Astrocyte (in vitro differentiated cells and primary cell): Measurements from ENCODE around the gene ENOX1. TPM values are rescaled to one million over a fixed set of nuclear protein-coding genes. Genes with fewer than 3 reads are reported as not detected.

Experiments used
- DNase-seq: peaks from one replicate; pipeline ENCODE4 v3.0.0-alpha.2; 2010; ENCODE audit warnings: low read depth
- FAIRE-seq: peaks from 2 replicates; lab custom pipeline; 2011; peaks lifted over from hg19 to GRCh38; lab: Jason Lieb, UNC
- H2AFZ ChIP-seq: 2 replicates; pipeline ENCODE4 v1.6.0; 2012; ENCODE audit warnings: low read depth, low read length, inconsistent platforms
- H3K27ac ChIP-seq: 2 replicates; pipeline ENCODE4 v1.5.1; 2011; ENCODE audit warnings: low read depth, low read length, inconsistent platforms
- H3K27me3 ChIP-seq: 2 replicates; pipeline ENCODE4 v1.6.0; 2011; ENCODE audit warnings: low read length, inconsistent platforms; ENCODE audit not compliant: insufficient read depth
- H3K36me3 ChIP-seq: 2 replicates; pipeline ENCODE4 v1.5.1; 2011; ENCODE audit warnings: low read length, inconsistent platforms; ENCODE audit not compliant: insufficient read depth
- H3K4me1 ChIP-seq: 2 replicates; pipeline ENCODE4 v1.5.1; 2011; ENCODE audit warnings: low read length, inconsistent platforms; ENCODE audit not compliant: insufficient read depth
- H3K4me2 ChIP-seq: 2 replicates; pipeline ENCODE4 v1.6.0; 2012; ENCODE audit warnings: low read length, inconsistent platforms
- H3K4me3 ChIP-seq: 2 replicates; pipeline ENCODE4 v1.5.1; 2011; ENCODE audit warnings: low read depth, mild to moderate bottlenecking, low read length, inconsistent platforms; ENCODE audit not compliant: insufficient read depth
- H3K79me2 ChIP-seq: 2 replicates; pipeline ENCODE4 v1.6.0; 2012; ENCODE audit warnings: mild to moderate bottlenecking, low read length, inconsistent platforms; ENCODE audit not compliant: insufficient read depth
- H3K9ac ChIP-seq: 2 replicates; pipeline ENCODE4 v1.6.0; 2012; ENCODE audit warnings: mild to moderate bottlenecking, low read length, inconsistent platforms
- H3K9me3 ChIP-seq: 2 replicates; pipeline ENCODE4 v1.5.1; 2012; ENCODE audit warnings: low read depth, mild to moderate bottlenecking, low read length, inconsistent platforms; ENCODE audit not compliant: insufficient read depth
- H4K20me1 ChIP-seq: 2 replicates; pipeline ENCODE4 v1.6.0; 2012; ENCODE audit warnings: low read length, inconsistent platforms; ENCODE audit not compliant: insufficient read depth
- H3K27ac Mint-ChIP-seq: one replicate; pipeline ENCODE4 v1.8.0; 2021; ENCODE audit warnings: mild to moderate bottlenecking, mixed read lengths; ENCODE audit not compliant: unreplicated experiment
- H3K27me3 Mint-ChIP-seq: one replicate; pipeline ENCODE4 v1.8.0; 2021; ENCODE audit warnings: low read depth, mixed read lengths; ENCODE audit not compliant: unreplicated experiment
- H3K36me3 Mint-ChIP-seq: one replicate; pipeline ENCODE4 v1.8.0; 2021; ENCODE audit warnings: low read depth, mixed read lengths; ENCODE audit not compliant: unreplicated experiment
- H3K4me1 Mint-ChIP-seq: one replicate; pipeline ENCODE4 v1.8.0; 2021; ENCODE audit warnings: low read depth, mixed read lengths; ENCODE audit not compliant: unreplicated experiment
- H3K4me3 Mint-ChIP-seq: one replicate; pipeline ENCODE4 v1.8.0; 2021; ENCODE audit warnings: mild to moderate bottlenecking, moderate library complexity, mixed read lengths; ENCODE audit not compliant: unreplicated experiment
- H3K9me3 Mint-ChIP-seq: one replicate; pipeline ENCODE4 v1.8.0; 2021; ENCODE audit warnings: mild to moderate bottlenecking, mixed read lengths; ENCODE audit not compliant: unreplicated experiment
- CTCF ChIP-seq: IDR thresholded peaks from 2 replicates; pipeline ENCODE4 v1.5.1; 2011; ENCODE audit warnings: low read depth, mild to moderate bottlenecking, inconsistent platforms, low read length, moderate library complexity; ENCODE audit not compliant: insufficient read depth
- EZH2 ChIP-seq: IDR thresholded peaks from 2 replicates; pipeline ENCODE4 v1.6.1; 2012; ENCODE audit warnings: mild to moderate bottlenecking, low read length, inconsistent platforms; ENCODE audit not compliant: insufficient read depth
- total RNA-seq: library from RNA; stranded (reverse); gene quantifications from 2 replicates; pipeline ENCODE4 v1.2.1, GENCODE V29; 2021

Gene ENOX1
- total RNA-seq, 1 donor from 2014 or later = 2.3 TPM

GRCh38 chr13:43767341-43767931 lies 19.3 kb downstream of the ENOX1 start:
- Histone ChIP-seq H3K4me2 (no peak overlapping the region), H3K36me3 (no peaks in the 10 kb centered on the region), H3K79me2 (no peaks in the 10 kb centered on the region), H3K4me3 (no peak overlapping the region), H4K20me1 (no peaks in the 10 kb centered on the region), H2AFZ (no peak overlapping the region), H3K27ac (no peak overlapping the region), H3K9ac (no peak overlapping the region), H3K4me1 (no peaks in the 10 kb centered on the region), H3K9me3 (no peaks in the 10 kb centered on the region), H3K27me3 (no peaks in the 10 kb centered on the region)
- Mint-ChIP-seq H3K36me3 (no peaks in the 10 kb centered on the region), H3K27me3 (no peaks in the 10 kb centered on the region), H3K27ac (no peak overlapping the region), H3K9me3 (no peaks in the 10 kb centered on the region), H3K4me3 (no peak overlapping the region), H3K4me1 (peaks cover 3% of the 10 kb centered on the region)
- FAIRE-seq (no peak), DNase-seq (no peak)
- no peak for TF ChIP-seq EZH2
- no peak for TF ChIP-seq CTCF

GRCh38 chr13:43766725-43767124 lies 20.0 kb downstream of the ENOX1 start:
- H3K36me3 Mint-ChIP-seq = no peaks in the 10 kb centered on the region
- no peak overlapping the region for H3K4me3 Mint-ChIP-seq
- H3K27ac Mint-ChIP-seq = no peak overlapping the region
- no peak overlapping the region for H3K27ac ChIP-seq
- H3K4me1 Mint-ChIP-seq = peaks cover 3% of the 10 kb centered on the region
- no peak for TF ChIP-seq CTCF
- no peak for TF ChIP-seq EZH2
- no peaks in the 10 kb centered on the region for H3K36me3 ChIP-seq
- no peaks in the 10 kb centered on the region for H3K79me2 ChIP-seq
- H4K20me1 ChIP-seq = no peaks in the 10 kb centered on the region
- H3K27me3 ChIP-seq = no peaks in the 10 kb centered on the region
- H3K9ac ChIP-seq = no peak overlapping the region
- H3K9me3 ChIP-seq = no peaks in the 10 kb centered on the region
- no peak overlapping the region for H3K4me2 ChIP-seq
- H2AFZ ChIP-seq = no peak overlapping the region
- H3K27me3 Mint-ChIP-seq = no peaks in the 10 kb centered on the region
- no peak overlapping the region for H3K4me3 ChIP-seq
- DNase-seq (no peak), FAIRE-seq (no peak)
- H3K9me3 Mint-ChIP-seq = no peaks in the 10 kb centered on the region
- H3K4me1 ChIP-seq = no peaks in the 10 kb centered on the region

GRCh38 chr13:43764349-43764748 lies 22.4 kb downstream of the ENOX1 start:
- no peak overlapping the region for H3K27ac ChIP-seq
- H3K36me3 Mint-ChIP-seq = no peaks in the 10 kb centered on the region
- TF ChIP-seq EZH2 = no peak
- no peak for TF ChIP-seq CTCF
- H3K4me1 Mint-ChIP-seq = no peaks in the 10 kb centered on the region
- no peaks in the 10 kb centered on the region for H3K9me3 Mint-ChIP-seq
- no peak overlapping the region for H3K9ac ChIP-seq
- no peaks in the 10 kb centered on the region for H3K9me3 ChIP-seq
- no peak overlapping the region for H3K4me3 ChIP-seq
- H3K4me1 ChIP-seq = no peaks in the 10 kb centered on the region
- H2AFZ ChIP-seq = no peak overlapping the region
- no peak for FAIRE-seq
- H4K20me1 ChIP-seq = no peaks in the 10 kb centered on the region
- DNase-seq = no peak
- no peaks in the 10 kb centered on the region for H3K36me3 ChIP-seq
- no peak overlapping the region for H3K4me3 Mint-ChIP-seq
- no peaks in the 10 kb centered on the region for H3K27me3 Mint-ChIP-seq
- no peak overlapping the region for H3K4me2 ChIP-seq
- no peaks in the 10 kb centered on the region for H3K79me2 ChIP-seq
- no peaks in the 10 kb centered on the region for H3K27me3 ChIP-seq
- no peak overlapping the region for H3K27ac Mint-ChIP-seq
